Neutrophil (primary cell): ENCODE measurements around the gene CERS6.

ENCODE experiments used
- H3K27ac ChIP-seq: fragments of 200-600 bp; sonication (generic); 2 replicates; pipeline ENCODE4 v1.5.1; 2016; ENCODE audit warnings: mild to moderate bottlenecking, moderate library complexity
- H3K27me3 ChIP-seq: fragments of 200-600 bp; sonication (generic); 2 replicates; pipeline ENCODE4 v1.6.0; 2016; ENCODE audit warnings: mild to moderate bottlenecking
- H3K36me3 ChIP-seq: fragments of 200-600 bp; sonication (generic); 2 replicates; pipeline ENCODE4 v1.5.1; 2017
- H3K4me1 ChIP-seq, 2 experiments: fragments of 200-600 bp in 1 of 2; sonication (generic) in 1 of 2; 1 replicate in 1 of 2; 2 replicates in 1 of 2; pipeline versions ENCODE4 v1.5.1 to v1.6.1; 2013 to 2016; ENCODE audit warnings: low read depth in 1 of 2, low read length in 1 of 2, mild to moderate bottlenecking in 1 of 2, moderate library complexity in 1 of 2; ENCODE audit not compliant: control insufficient read depth in 1 of 2, insufficient read depth in 1 of 2
- H3K4me3 ChIP-seq, 2 experiments: fragments of 200-600 bp in 1 of 2; sonication (generic) in 1 of 2; 1 replicate in 1 of 2; 2 replicates in 1 of 2; pipeline ENCODE4 v1.5.1; 2013 to 2016; ENCODE audit warnings: low read depth in 1 of 2, low read length in 1 of 2, mild to moderate bottlenecking in 1 of 2, moderate library complexity in 1 of 2
- H3K9me3 ChIP-seq: fragments of 200-600 bp; sonication (generic); 2 replicates; pipeline ENCODE4 v1.5.1; 2016
- CTCF ChIP-seq: fragments of 200-600 bp; sonication (generic); IDR thresholded peaks from 2 replicates; pipeline ENCODE4 v1.5.1; 2016; ENCODE audit warnings: antibody characterized with exemption

CERS6 gene

GRCh38 chr2:168715849-168716248 is 259.8 kb downstream of the CERS6 start:
- H3K9me3 ChIP-seq, result no peaks in the 10 kb centered on the region
- no peaks in the 10 kb centered on the region for H3K27me3 ChIP-seq
- H3K36me3 ChIP-seq, result no peaks in the 10 kb centered on the region
- TF ChIP-seq CTCF, result no peak
- H3K4me1 ChIP-seq, result peaks cover 0 to 10% of the 10 kb centered on the region in 2 experiments
- no peak overlapping the region for H3K27ac ChIP-seq
- H3K4me3 ChIP-seq, result no peak overlapping the region

- Histone ChIP-seq H3K27ac (no peak overlapping the region), H3K9me3 (no peaks in the 10 kb centered on the region)
Observed at GRCh38 chr2:168716839-168717238, 260.8 kb downstream of the CERS6 start.

GRCh38 chr2:168717790-168718502 is 261.9 kb downstream of the CERS6 start:
- Histone ChIP-seq H3K27me3 (no peaks in the 10 kb centered on the region), H3K36me3 (peaks cover 7% of the 10 kb centered on the region), H3K4me3 (no peak overlapping the region), H3K9me3 (no peaks in the 10 kb centered on the region), H3K27ac (no peak overlapping the region), H3K4me1 (peaks cover 0 to 10% of the 10 kb centered on the region in 2 experiments)
- no peak for TF ChIP-seq CTCF

More at GRCh38 chr2:168716839-168717238, 260.8 kb downstream of the CERS6 start:
- H3K4me3 ChIP-seq, result no peak overlapping the region
- H3K36me3 ChIP-seq, result no peaks in the 10 kb centered on the region
- peaks cover 0 to 10% of the 10 kb centered on the region in 2 experiments for H3K4me1 ChIP-seq
- H3K27me3 ChIP-seq, result no peaks in the 10 kb centered on the region
- no peak for TF ChIP-seq CTCF

- Histone ChIP-seq H3K27ac (no peak overlapping the region), H3K27me3 (no peaks in the 10 kb centered on the region), H3K4me1 (peaks cover 0 to 10% of the 10 kb centered on the region in 2 experiments), H3K36me3 (peaks cover 7% of the 10 kb centered on the region), H3K4me3 (no peak overlapping the region), H3K9me3 (no peaks in the 10 kb centered on the region)
- no peak for TF ChIP-seq CTCF
Observed at GRCh38 chr2:168718622-168719021, 262.6 kb downstream of the CERS6 start.

- H3K36me3 ChIP-seq, result peaks cover 13% of the 10 kb centered on the region
- H3K4me1 ChIP-seq, result peaks cover 0 to 10% of the 10 kb centered on the region in 2 experiments
- H3K27me3 ChIP-seq, result no peaks in the 10 kb centered on the region
- H3K4me3 ChIP-seq, result no peak overlapping the region
- no peak overlapping the region for H3K27ac ChIP-seq
- H3K9me3 ChIP-seq, result no peaks in the 10 kb centered on the region
- TF ChIP-seq CTCF, result no peak
Observed at GRCh38 chr2:168719446-168719845, 263.4 kb downstream of the CERS6 start.
